Upper lobe of left lung (tissue), 4 donors: Measurements from ENCODE around the gene PLXNB2.

ENCODE experiments used
- CTCF ChIP-seq, 6 experiments: fragments of 450-650 bp in 4 of 6; fragments of 200-600 bp in 2 of 6; sonication (generic) in 2 of 6; IDR thresholded peaks; one replicate each; pipeline ENCODE4 v1.5.1; 2016 to 2019; ENCODE audit warnings: antibody characterized with exemption in 6 of 6
- EP300 ChIP-seq, 4 donors: sonication (generic); formaldehyde crosslinking; IDR thresholded peaks; one replicate each; pipeline ENCODE4 v1.5.1; 2017; ENCODE audit warnings: antibody characterized with exemption in 4 of 4, control low read depth in 2 of 4
- POLR2A ChIP-seq, 4 donors: fragments of 450-650 bp; IDR thresholded peaks; one replicate each; pipeline ENCODE4 v1.5.1; 2016 to 2017; ENCODE audit warnings: antibody characterized with exemption in 4 of 4, mild to moderate bottlenecking in 2 of 4

DNA sequence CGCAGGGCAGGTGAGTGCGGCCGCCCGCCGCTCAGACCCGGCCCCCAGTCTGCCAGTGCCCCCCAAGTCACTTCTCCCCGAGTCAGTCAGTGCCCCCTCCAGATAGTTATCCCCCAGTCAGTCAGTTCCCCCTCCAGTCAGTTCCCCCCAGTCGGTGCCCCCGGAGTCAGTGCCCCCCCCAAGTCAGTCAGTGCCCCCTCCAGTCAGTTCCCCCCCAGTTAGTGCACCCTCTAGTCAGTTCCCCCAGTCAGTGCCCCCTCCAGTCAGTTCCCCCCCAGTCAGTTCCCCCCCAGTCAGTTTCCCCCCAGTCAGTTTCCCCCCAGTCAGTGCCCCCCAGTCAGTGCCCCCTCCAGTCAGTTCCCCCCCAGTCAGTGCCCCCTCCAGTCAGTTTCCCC lies 36.1 kb upstream of the PLXNB2 start:
- no peak for TF ChIP-seq CTCF (IDR thresholded peaks at IDR 0.05)
- no peak for TF ChIP-seq EP300 (IDR thresholded peaks at IDR 0.05)
- TF ChIP-seq POLR2A (IDR thresholded peaks at IDR 0.05): no peak
